Measurements from ENCODE around the gene AQP10.
"Not testable (repeated sequence)": the region's sequence is repeated elsewhere in the genome, so short reads cannot be mapped to it uniquely, and the experiment has no call there.

AQP10 gene

GRCh38 chr1:154334079-154335024 lies 13.5 kb downstream of the AQP10 start:
- H3K27ac ChIP-seq: no peak overlapping the region

GRCh38 chr1:154335025-154335714 lies 14.3 kb downstream of the AQP10 start:
- H3K27ac ChIP-seq: no peak overlapping the region
- TF ChIP-seq POLR2AphosphoS5 (IDR thresholded peaks at IDR 0.05; ENCODE audit: borderline replicate concordance, low read depth, low read length) (no peak), EZH2 (IDR thresholded peaks at IDR 0.05) (no peak), FOXP2 (optimal IDR thresholded peaks at IDR 0.05; ENCODE audit: control extremely low read depth, extremely low read length, insufficient read depth) (no peak)
- H3K36me3 ChIP-seq (ENCODE audit: insufficient read depth, low read length): peaks cover 38% of the 10 kb centered on the region
- no peak for DNase-seq (ENCODE audit: low read depth, low spot score)
- H3K4me3 ChIP-seq: no peak overlapping the region
- no peak overlapping the region for H3K9ac ChIP-seq (ENCODE audit: insufficient read length)
- H3K9me3 ChIP-seq (ENCODE audit: low read depth, low read length): no peaks in the 10 kb centered on the region

More at GRCh38 chr1:154334079-154335024, 13.5 kb downstream of the AQP10 start:
- Histone ChIP-seq H3K9me3 (ENCODE audit: low read depth, low read length) (no peaks in the 10 kb centered on the region), H3K9ac (ENCODE audit: insufficient read length) (no peak overlapping the region), H3K4me3 (no peak overlapping the region), H3K36me3 (ENCODE audit: insufficient read depth, low read length) (peaks cover 35% of the 10 kb centered on the region)
- DNase-seq (ENCODE audit: low read depth, low spot score): no peak
- TF ChIP-seq POLR2AphosphoS5 (IDR thresholded peaks at IDR 0.05; ENCODE audit: borderline replicate concordance, low read depth, low read length): no peak
- TF ChIP-seq FOXP2 (optimal IDR thresholded peaks at IDR 0.05; ENCODE audit: control extremely low read depth, extremely low read length, insufficient read depth): no peak
- no peak for TF ChIP-seq EZH2 (IDR thresholded peaks at IDR 0.05)

GRCh38 chr1:154337253-154337894 lies 16.5 kb downstream of the AQP10 start:
- Histone ChIP-seq H3K9ac (ENCODE audit: insufficient read length) (no peak overlapping the region), H3K9me3 (ENCODE audit: low read depth, low read length) (no peaks in the 10 kb centered on the region), H3K4me3 (no peak overlapping the region), H3K27ac (no peak overlapping the region), H3K36me3 (ENCODE audit: insufficient read depth, low read length) (peaks cover 35% of the 10 kb centered on the region)
- TF ChIP-seq FOXP2 (optimal IDR thresholded peaks at IDR 0.05; ENCODE audit: control extremely low read depth, extremely low read length, insufficient read depth): no peak
- no peak for TF ChIP-seq POLR2AphosphoS5 (IDR thresholded peaks at IDR 0.05; ENCODE audit: borderline replicate concordance, low read depth, low read length)
- no peak for TF ChIP-seq EZH2 (IDR thresholded peaks at IDR 0.05)
- no peak for DNase-seq (ENCODE audit: low read depth, low spot score)

- Histone ChIP-seq H3K27ac (no peak overlapping the region), H3K36me3 (ENCODE audit: insufficient read depth, low read length) (peaks cover 47% of the 10 kb centered on the region), H3K4me3 (no peak overlapping the region), H3K9me3 (ENCODE audit: low read depth, low read length) (no peaks in the 10 kb centered on the region), H3K9ac (ENCODE audit: insufficient read length) (no peak overlapping the region)
- TF ChIP-seq FOXP2 (optimal IDR thresholded peaks at IDR 0.05; ENCODE audit: control extremely low read depth, extremely low read length, insufficient read depth) (no peak), EZH2 (IDR thresholded peaks at IDR 0.05) (no peak), POLR2AphosphoS5 (IDR thresholded peaks at IDR 0.05; ENCODE audit: borderline replicate concordance, low read depth, low read length) (no peak)
- no peak for DNase-seq (ENCODE audit: low read depth, low spot score)
Observed at GRCh38 chr1:154338875-154339274, 18.0 kb downstream of the AQP10 start.

GRCh38 chr1:154341366-154341765 lies 20.5 kb downstream of the AQP10 start:
- DNase-seq (ENCODE audit: low read depth, low spot score); H3K9me3 ChIP-seq (ENCODE audit: low read depth, low read length); H3K27ac ChIP-seq; H3K4me3 ChIP-seq; H3K9ac ChIP-seq (ENCODE audit: insufficient read length): not testable (repeated sequence)
- H3K36me3 ChIP-seq (ENCODE audit: insufficient read depth, low read length): peaks cover 59% of the 10 kb centered on the region

GRCh38 chr1:154342132-154342531 lies 21.2 kb downstream of the AQP10 start:
- Histone ChIP-seq H3K36me3 (ENCODE audit: insufficient read depth, low read length) (peaks cover 62% of the 10 kb centered on the region), H3K27ac (no peak overlapping the region), H3K9me3 (ENCODE audit: low read depth, low read length) (no peaks in the 10 kb centered on the region), H3K4me3 (no peak overlapping the region), H3K9ac (ENCODE audit: insufficient read length) (no peak overlapping the region)
- DNase-seq (ENCODE audit: low read depth, low spot score): no peak
- TF ChIP-seq FOXP2 (optimal IDR thresholded peaks at IDR 0.05; ENCODE audit: control extremely low read depth, extremely low read length, insufficient read depth): no peak
- no peak for TF ChIP-seq POLR2AphosphoS5 (IDR thresholded peaks at IDR 0.05; ENCODE audit: borderline replicate concordance, low read depth, low read length)
- TF ChIP-seq EZH2 (IDR thresholded peaks at IDR 0.05): no peak

- TF ChIP-seq FOXP2 (optimal IDR thresholded peaks at IDR 0.05; ENCODE audit: control extremely low read depth, extremely low read length, insufficient read depth): no peak
- no peak for TF ChIP-seq POLR2AphosphoS5 (IDR thresholded peaks at IDR 0.05; ENCODE audit: borderline replicate concordance, low read depth, low read length)
- no peak for TF ChIP-seq EZH2 (IDR thresholded peaks at IDR 0.05)
- DNase-seq (ENCODE audit: low read depth, low spot score): no peak
- Histone ChIP-seq H3K9ac (ENCODE audit: insufficient read length) (no peak overlapping the region), H3K4me3 (no peak overlapping the region), H3K27ac (no peak overlapping the region), H3K9me3 (ENCODE audit: low read depth, low read length) (no peaks in the 10 kb centered on the region), H3K36me3 (ENCODE audit: insufficient read depth, low read length) (peaks cover 53% of the 10 kb centered on the region)
Observed at GRCh38 chr1:154342836-154343472, 22.1 kb downstream of the AQP10 start.

All from SK-N-MC (cell line).